H1 (cell line): Measurements from ENCODE around the gene PNMA8B.

Experiments used
- BRCA1 ChIP-seq: IDR thresholded peaks from 2 replicates; pipeline ENCODE4 v1.6.1; 2012; ENCODE audit warnings: low read depth, low read length, improper control_type of control experiment
- EP300 ChIP-seq, 2 experiments: IDR thresholded peaks; 1 replicate in 1 of 2; 2 replicates in 1 of 2; pipeline ENCODE4 v1.6.1; 2011 to 2012; ENCODE audit warnings: low read depth in 2 of 2, low read length in 2 of 2, mild to moderate bottlenecking in 2 of 2, borderline replicate concordance in 1 of 2, inconsistent platforms in 1 of 2, moderate library complexity in 1 of 2
- EZH2 ChIP-seq: fragments of 200-600 bp; sonication (generic); IDR thresholded peaks from 2 replicates; pipeline ENCODE4 v1.7.1; 2012; ENCODE audit warnings: low read depth, mild to moderate bottlenecking, moderate library complexity, low read length, inconsistent platforms; ENCODE audit not compliant: severe bottlenecking
- MAFK ChIP-seq: IDR thresholded peaks from 2 replicates; pipeline ENCODE4 v1.6.1; 2012; ENCODE audit warnings: low read depth, mild to moderate bottlenecking, improper control_type of control experiment, low read length
- POLR2A ChIP-seq, 2 experiments: IDR thresholded peaks; 1 replicate in 1 of 2; 2 replicates in 1 of 2; pipeline ENCODE4 v1.6.1; 2011; ENCODE audit warnings: low read depth in 2 of 2, low read length in 2 of 2, mild to moderate bottlenecking in 2 of 2; ENCODE audit errors: control extremely low read depth in 1 of 2
- POLR2AphosphoS5 ChIP-seq: IDR thresholded peaks from 2 replicates; pipeline ENCODE4 v1.6.1; 2011; ENCODE audit warnings: low read depth, low read length
- RAD21 ChIP-seq, 2 experiments: IDR thresholded peaks in 1 of 2; conservative IDR thresholded peaks in 1 of 2; 2 replicates each; pipeline ENCODE4 v1.6.1; 2011; ENCODE audit warnings: low read depth in 2 of 2, low read length in 2 of 2, improper control_type of control experiment in 1 of 2, inconsistent platforms in 1 of 2, mild to moderate bottlenecking in 1 of 2, moderate library complexity in 1 of 2
- TF ChIP-seq, protein P1 (sequence below): IDR thresholded peaks from 2 replicates; pipeline ENCODE4 v1.6.1; 2011; ENCODE audit warnings: low read length, improper control_type of control experiment
- TF ChIP-seq, protein P2 (sequence below), 3 experiments: IDR thresholded peaks; 1 replicate in 2 of 3; 2 replicates in 1 of 3; pipeline versions ENCODE4 v1.5.1 to v1.6.1; 2011; ENCODE audit warnings: low read length in 3 of 3, mild to moderate bottlenecking in 3 of 3, inconsistent platforms in 2 of 3, low read depth in 1 of 3, moderate library complexity in 1 of 3; ENCODE audit not compliant: insufficient read depth in 1 of 3; ENCODE audit errors: control extremely low read depth in 1 of 3

DNA sequence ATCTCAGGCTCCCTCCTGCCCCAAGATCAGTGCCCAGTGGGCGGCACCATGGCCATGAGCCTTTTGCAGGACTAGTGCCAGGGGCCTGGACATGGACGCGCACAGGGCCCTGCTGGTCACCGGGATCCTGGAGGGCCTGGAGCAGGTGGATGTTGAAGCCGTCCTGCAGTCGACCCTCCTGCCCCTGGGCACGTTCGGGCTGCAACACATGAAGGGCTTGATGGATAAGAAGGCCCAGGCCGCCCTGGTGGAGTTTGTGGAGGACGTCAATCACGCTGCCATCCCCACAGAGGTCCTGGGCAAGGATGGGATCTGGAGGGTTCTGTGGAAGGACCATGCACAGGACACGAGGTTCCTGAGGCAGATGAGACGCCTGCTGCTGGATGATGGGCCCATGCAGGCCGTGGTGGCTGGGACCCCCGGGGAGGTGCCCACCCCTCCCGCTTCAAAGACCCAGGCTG lies 38.0 kb upstream of the PNMA8B start:
- TF ChIP-seq, protein P1, sequence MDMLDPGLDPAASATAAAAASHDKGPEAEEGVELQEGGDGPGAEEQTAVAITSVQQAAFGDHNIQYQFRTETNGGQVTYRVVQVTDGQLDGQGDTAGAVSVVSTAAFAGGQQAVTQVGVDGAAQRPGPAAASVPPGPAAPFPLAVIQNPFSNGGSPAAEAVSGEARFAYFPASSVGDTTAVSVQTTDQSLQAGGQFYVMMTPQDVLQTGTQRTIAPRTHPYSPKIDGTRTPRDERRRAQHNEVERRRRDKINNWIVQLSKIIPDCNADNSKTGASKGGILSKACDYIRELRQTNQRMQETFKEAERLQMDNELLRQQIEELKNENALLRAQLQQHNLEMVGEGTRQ, result no peak
- TF ChIP-seq BRCA1 (no peak), RAD21 (IDR thresholded peaks at IDR 0.05 in 1 of 2, conservative IDR thresholded peaks at IDR 0.05 in 1 of 2; ENCODE audit: low read depth in 2 of 2, low read length in 2 of 2) (no peak), POLR2AphosphoS5 (no peak), EZH2 (no peak), EP300 (IDR thresholded peaks at IDR 0.05; ENCODE audit: borderline replicate concordance in 1 of 2, low read depth in 2 of 2, low read length in 2 of 2) (no peak), POLR2A (IDR thresholded peaks at IDR 0.05; ENCODE audit: control extremely low read depth in 1 of 2, low read depth in 2 of 2, low read length in 2 of 2) (no peak), MAFK (no peak)
- TF ChIP-seq, protein P2, sequence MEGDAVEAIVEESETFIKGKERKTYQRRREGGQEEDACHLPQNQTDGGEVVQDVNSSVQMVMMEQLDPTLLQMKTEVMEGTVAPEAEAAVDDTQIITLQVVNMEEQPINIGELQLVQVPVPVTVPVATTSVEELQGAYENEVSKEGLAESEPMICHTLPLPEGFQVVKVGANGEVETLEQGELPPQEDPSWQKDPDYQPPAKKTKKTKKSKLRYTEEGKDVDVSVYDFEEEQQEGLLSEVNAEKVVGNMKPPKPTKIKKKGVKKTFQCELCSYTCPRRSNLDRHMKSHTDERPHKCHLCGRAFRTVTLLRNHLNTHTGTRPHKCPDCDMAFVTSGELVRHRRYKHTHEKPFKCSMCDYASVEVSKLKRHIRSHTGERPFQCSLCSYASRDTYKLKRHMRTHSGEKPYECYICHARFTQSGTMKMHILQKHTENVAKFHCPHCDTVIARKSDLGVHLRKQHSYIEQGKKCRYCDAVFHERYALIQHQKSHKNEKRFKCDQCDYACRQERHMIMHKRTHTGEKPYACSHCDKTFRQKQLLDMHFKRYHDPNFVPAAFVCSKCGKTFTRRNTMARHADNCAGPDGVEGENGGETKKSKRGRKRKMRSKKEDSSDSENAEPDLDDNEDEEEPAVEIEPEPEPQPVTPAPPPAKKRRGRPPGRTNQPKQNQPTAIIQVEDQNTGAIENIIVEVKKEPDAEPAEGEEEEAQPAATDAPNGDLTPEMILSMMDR (IDR thresholded peaks at IDR 0.05; ENCODE audit: control extremely low read depth in 1 of 3, insufficient read depth in 1 of 3, low read depth in 1 of 3, low read length in 3 of 3), result no peak
